ENCODE results near the gene GUCY1A1. TPM values are rescaled to one million over a fixed set of nuclear protein-coding genes. Genes with fewer than 3 reads are reported as not detected.
A peak's percentile ranks its signal among the peaks of the same experiment; 100 is the strongest.

The GUCY1A1 gene
- total RNA-seq, 1 experiment from 2014 or later: 9.2 TPM

DNA sequence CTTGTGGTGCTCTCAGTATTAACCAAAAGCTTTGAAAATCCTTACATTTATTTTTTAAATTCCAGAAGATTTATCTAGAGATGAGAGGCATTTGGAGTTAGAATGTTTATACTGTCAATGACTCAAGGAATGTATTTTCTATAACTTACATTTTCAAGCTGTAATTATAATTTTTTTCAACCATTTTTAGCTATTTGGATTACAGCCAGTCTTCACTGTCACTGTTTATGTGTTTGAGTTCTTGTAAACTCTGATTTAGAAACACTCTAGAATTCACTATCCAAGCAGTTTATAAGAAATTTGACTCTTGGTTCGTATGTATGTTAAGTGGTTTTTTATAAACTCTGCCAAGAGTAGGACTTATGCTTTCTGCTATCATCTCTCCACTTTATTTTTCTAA, 36.7 kb upstream of the GUCY1A1 start:
- intact Hi-C loops (cut with micrococcal nuclease): loop anchor here (1.0 kb wide), 1 partner anchor 37 kb away; no protein-coding TSS in a partner anchor

DNA sequence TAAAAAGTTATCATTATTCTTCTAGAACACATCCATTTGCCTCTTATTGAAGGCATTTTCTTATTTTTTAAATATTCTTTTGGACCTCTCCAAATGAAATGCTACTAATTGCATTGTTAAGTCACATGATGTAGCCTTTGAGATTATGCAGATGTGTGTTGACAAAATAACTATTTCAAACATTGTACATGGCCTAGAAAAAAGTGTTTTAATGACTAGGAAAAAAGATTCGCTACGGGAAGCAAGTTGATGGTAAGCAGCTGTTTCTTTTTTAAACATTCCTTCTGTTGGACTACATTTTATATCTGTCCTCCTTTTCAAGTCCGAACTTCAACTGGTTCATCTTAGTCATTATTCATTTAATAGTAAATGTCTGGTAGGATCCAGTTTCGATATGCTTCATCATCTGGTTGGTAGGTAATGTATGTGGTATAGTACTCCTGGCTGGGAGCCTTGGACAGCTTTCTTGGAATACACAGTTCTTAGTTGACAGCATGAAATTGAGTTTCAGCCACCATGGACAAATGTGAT, 34.3 kb upstream of the GUCY1A1 start:
- Histone ChIP-seq H3K9me3 (ENCODE audit: low read length) (no peaks in the 10 kb centered on the region), H3K4me2 (ENCODE audit: low read length) (no peak overlapping the region), H3K9ac (ENCODE audit: low read length) (no peak overlapping the region), H3K27ac (ENCODE audit: low read length) (no peak overlapping the region), H4K20me1 (ENCODE audit: low read length) (no peaks in the 10 kb centered on the region), H3K4me1 (ENCODE audit: insufficient read depth, low read length) (peaks cover 24% of the 10 kb centered on the region), H2AFZ (ENCODE audit: low read length) (no peak overlapping the region), H3K79me2 (ENCODE audit: low read length) (no peaks in the 10 kb centered on the region), H3K4me3 (ENCODE audit: low read length) (no peak overlapping the region), H3K36me3 (ENCODE audit: low read depth, low read length) (no peaks in the 10 kb centered on the region), H3K27me3 (ENCODE audit: low read length) (no peaks in the 10 kb centered on the region), H3F3A (ENCODE audit: low read length, unreplicated experiment) (peaks cover 5% of the 10 kb centered on the region), H3K9me2 (replicated peaks; ENCODE audit: low read length) (no peaks in the 10 kb centered on the region)
- ChIA-PET CTCF (no interaction called here), POLR2A (ENCODE audit: unreplicated experiment) (no interaction called here)
- intact Hi-C loops (cut with micrococcal nuclease): no loop called here
- no peak for ATAC-seq
- TF ChIP-seq, protein P1, sequence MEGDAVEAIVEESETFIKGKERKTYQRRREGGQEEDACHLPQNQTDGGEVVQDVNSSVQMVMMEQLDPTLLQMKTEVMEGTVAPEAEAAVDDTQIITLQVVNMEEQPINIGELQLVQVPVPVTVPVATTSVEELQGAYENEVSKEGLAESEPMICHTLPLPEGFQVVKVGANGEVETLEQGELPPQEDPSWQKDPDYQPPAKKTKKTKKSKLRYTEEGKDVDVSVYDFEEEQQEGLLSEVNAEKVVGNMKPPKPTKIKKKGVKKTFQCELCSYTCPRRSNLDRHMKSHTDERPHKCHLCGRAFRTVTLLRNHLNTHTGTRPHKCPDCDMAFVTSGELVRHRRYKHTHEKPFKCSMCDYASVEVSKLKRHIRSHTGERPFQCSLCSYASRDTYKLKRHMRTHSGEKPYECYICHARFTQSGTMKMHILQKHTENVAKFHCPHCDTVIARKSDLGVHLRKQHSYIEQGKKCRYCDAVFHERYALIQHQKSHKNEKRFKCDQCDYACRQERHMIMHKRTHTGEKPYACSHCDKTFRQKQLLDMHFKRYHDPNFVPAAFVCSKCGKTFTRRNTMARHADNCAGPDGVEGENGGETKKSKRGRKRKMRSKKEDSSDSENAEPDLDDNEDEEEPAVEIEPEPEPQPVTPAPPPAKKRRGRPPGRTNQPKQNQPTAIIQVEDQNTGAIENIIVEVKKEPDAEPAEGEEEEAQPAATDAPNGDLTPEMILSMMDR (conservative IDR thresholded peaks at IDR 0.05; ENCODE audit: low read depth, low read length): no peak
- TF ChIP-seq EZH2 (IDR thresholded peaks at IDR 0.05; ENCODE audit: low read length, unreplicated experiment) (no peak), EZH2phosphoT487 (IDR thresholded peaks at IDR 0.05; ENCODE audit: borderline replicate concordance, low read length) (no peak)
- BruUV-seq (replicated peaks): no TSS peak
- DNase-seq: no peak

More for the DNA sequence above, 36.7 kb upstream of the GUCY1A1 start:
- no peaks in the 10 kb centered on the region for H3K27me3 ChIP-seq (ENCODE audit: low read length)
- TF ChIP-seq, protein P1 (conservative IDR thresholded peaks at IDR 0.05; ENCODE audit: low read depth, low read length): no peak
- no peak for TF ChIP-seq EZH2phosphoT487 (IDR thresholded peaks at IDR 0.05; ENCODE audit: borderline replicate concordance, low read length)
- TF ChIP-seq EZH2 (IDR thresholded peaks at IDR 0.05; ENCODE audit: low read length, unreplicated experiment): no peak
- peaks cover 24% of the 10 kb centered on the region for H3K4me1 ChIP-seq (ENCODE audit: insufficient read depth, low read length)
- peak overlapping the region; percentile 30; the same call in 1 of the 2 replicates for H3K4me3 ChIP-seq (ENCODE audit: low read length)
- H3K9me2 ChIP-seq (replicated peaks; ENCODE audit: low read length): no peaks in the 10 kb centered on the region
- H2AFZ ChIP-seq (ENCODE audit: low read length): no peak overlapping the region
- DNase-seq (no peak), ATAC-seq (0 out of 2 replicates have a peak, but pooled peaks have one; percentile 13)
- CTCF ChIA-PET: no interaction called here
- no peaks in the 10 kb centered on the region for H3K9me3 ChIP-seq (ENCODE audit: low read length)
- peak overlapping the region; percentile 67 for H3K27ac ChIP-seq (ENCODE audit: low read length)
- H3F3A ChIP-seq (ENCODE audit: low read length, unreplicated experiment): peaks cover 5% of the 10 kb centered on the region
- no peaks in the 10 kb centered on the region for H3K79me2 ChIP-seq (ENCODE audit: low read length)
- H4K20me1 ChIP-seq (ENCODE audit: low read length): no peaks in the 10 kb centered on the region
- BruUV-seq (replicated peaks): no TSS peak
- no peaks in the 10 kb centered on the region for H3K36me3 ChIP-seq (ENCODE audit: low read depth, low read length)
- peak overlapping the region; percentile 20; the same call in 1 of the 2 replicates for H3K9ac ChIP-seq (ENCODE audit: low read length)
- peak overlapping the region; percentile 61 for H3K4me2 ChIP-seq (ENCODE audit: low read length)
- POLR2A ChIA-PET (ENCODE audit: unreplicated experiment): no interaction called here

DNA sequence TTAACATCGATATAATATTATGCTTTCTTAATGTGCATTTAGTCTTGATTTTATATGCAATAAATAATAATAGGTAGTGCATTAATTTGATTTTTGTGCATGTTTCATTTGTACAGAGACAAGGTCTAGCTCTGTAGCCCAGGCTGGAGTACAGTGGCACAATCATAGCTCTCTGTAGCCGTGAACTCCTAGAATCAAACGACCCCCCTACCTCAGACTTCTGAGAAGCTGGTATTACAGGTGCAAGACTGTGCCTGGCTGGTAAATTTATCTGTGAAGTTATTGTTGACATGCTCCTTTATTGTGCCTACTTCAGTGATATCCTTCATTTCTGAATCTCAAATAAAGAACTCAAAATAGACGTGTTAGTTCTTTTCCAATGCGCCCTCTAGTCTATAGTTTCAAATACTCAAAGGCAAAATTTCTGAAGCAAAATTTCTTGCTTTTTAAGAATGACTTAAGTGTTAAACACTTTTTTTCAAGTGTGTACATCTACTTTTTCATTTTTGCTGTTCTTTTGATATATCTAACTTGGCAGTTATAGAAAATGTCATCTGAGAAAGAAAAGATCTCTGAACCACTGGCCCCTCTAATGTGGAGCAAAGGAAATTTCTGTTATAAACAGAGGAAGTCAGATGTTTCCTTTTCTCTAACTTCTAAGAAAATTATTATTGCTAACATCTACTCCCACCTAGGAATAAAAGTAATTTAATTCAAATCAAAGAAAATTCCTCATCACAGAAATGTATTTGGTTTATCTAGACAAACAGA, 28.3 kb upstream of the GUCY1A1 start:
- POLR2A ChIA-PET (ENCODE audit: unreplicated experiment): no interaction called here
- no peaks in the 10 kb centered on the region for H3K9me3 ChIP-seq (ENCODE audit: low read length)
- no peaks in the 10 kb centered on the region for H3F3A ChIP-seq (ENCODE audit: low read length, unreplicated experiment)
- intact Hi-C loops (cut with micrococcal nuclease): no loop called here
- H3K27me3 ChIP-seq (ENCODE audit: low read length): no peaks in the 10 kb centered on the region
- no peaks in the 10 kb centered on the region for H3K79me2 ChIP-seq (ENCODE audit: low read length)
- ATAC-seq (no peak), DNase-seq (no peak)
- H3K4me2 ChIP-seq (ENCODE audit: low read length): no peak overlapping the region
- H3K9ac ChIP-seq (ENCODE audit: low read length): no peak overlapping the region
- no peak overlapping the region for H3K4me3 ChIP-seq (ENCODE audit: low read length)
- TF ChIP-seq EZH2 (IDR thresholded peaks at IDR 0.05; ENCODE audit: low read length, unreplicated experiment) (no peak), EZH2phosphoT487 (IDR thresholded peaks at IDR 0.05; ENCODE audit: borderline replicate concordance, low read length) (no peak)
- TF ChIP-seq, protein P1 (conservative IDR thresholded peaks at IDR 0.05; ENCODE audit: low read depth, low read length): no peak
- no peak overlapping the region for H2AFZ ChIP-seq (ENCODE audit: low read length)
- CTCF ChIA-PET: no interaction called here
- no peaks in the 10 kb centered on the region for H3K9me2 ChIP-seq (replicated peaks; ENCODE audit: low read length)
- no TSS peak for BruUV-seq (replicated peaks)
- H4K20me1 ChIP-seq (ENCODE audit: low read length): no peaks in the 10 kb centered on the region
- H3K36me3 ChIP-seq (ENCODE audit: low read depth, low read length): no peaks in the 10 kb centered on the region
- H3K4me1 ChIP-seq (ENCODE audit: insufficient read depth, low read length): no peaks in the 10 kb centered on the region
- H3K27ac ChIP-seq (ENCODE audit: low read length): no peak overlapping the region

Data from PC-3 (cell line).